ENCODE data around the gene PAK6. TPM values are rescaled to one million over a fixed set of nuclear protein-coding genes. Genes with fewer than 3 reads are reported as not detected.

The PAK6 gene
- polyA plus RNA-seq, 2 of the 4 experiments (the other 2 are of a cell fraction) = 0.10 to 0.16 TPM

DNA sequence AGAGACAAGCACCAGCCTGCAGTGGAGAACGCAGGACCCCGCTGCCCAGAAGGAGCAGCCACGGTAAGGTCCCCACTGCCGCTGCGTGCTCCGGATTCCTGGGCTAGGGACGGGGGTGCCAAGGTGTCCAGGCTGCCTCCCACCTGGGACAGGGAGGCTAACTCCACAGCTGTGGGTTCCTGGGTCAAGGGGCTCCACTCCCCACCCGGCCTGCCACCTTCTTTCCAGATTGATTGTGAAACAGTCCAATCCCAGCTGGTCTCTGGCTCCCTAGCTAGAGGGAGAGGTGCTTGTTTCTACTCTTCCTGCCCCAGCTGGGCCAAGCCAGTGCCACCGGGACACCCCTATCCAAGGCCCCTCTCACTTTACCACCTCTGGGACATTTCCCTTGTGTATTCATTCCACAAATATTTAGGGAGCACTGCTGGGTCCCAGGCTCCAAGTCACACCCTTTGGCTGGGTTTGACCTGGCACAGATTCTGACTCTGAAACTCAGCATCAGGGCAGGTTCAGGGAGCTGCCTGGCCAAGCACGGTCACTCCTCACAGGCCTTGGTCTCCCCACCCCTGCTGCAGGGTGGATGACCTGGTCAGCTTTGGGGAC is 1.9 kb downstream of the PAK6 start:
- no peak overlapping the region for H3K4me2 ChIP-seq
- no peaks in the 10 kb centered on the region for H3K9me3 ChIP-seq
- no peak for FAIRE-seq
- CTCF ChIA-PET = interaction anchor here (0.6 to 16.4 kb wide), 4 partner anchors 23 to 181 kb away, joined by 3 to 144 read pairs (median 18); no protein-coding TSS in a partner anchor
- H3K4me3 ChIP-seq = no peak overlapping the region
- H3K27ac ChIP-seq = no peak overlapping the region
- TF ChIP-seq POLR2AphosphoS2 (conservative IDR thresholded peaks at IDR 0.05; ENCODE audit: low read length) (no peak), HDAC2 (IDR thresholded peaks at IDR 0.05) (no peak), ZFP36 (IDR thresholded peaks at IDR 0.05; ENCODE audit: borderline replicate concordance, partially characterized antibody) (no peak), MAFK (IDR thresholded peaks at IDR 0.05; ENCODE audit: partially characterized antibody) (no peak), KDM5A (IDR thresholded peaks at IDR 0.05) (no peak), RFX5 (IDR thresholded peaks at IDR 0.05) (no peak), CBX2 (IDR thresholded peaks at IDR 0.05; ENCODE audit: borderline replicate concordance, low read depth) (no peak), SMC3 (IDR thresholded peaks at IDR 0.05) (no peak), HEYL (CRISPR knock-in tag; IDR thresholded peaks at IDR 0.05) (no peak), NPAS2 (CRISPR knock-in tag; IDR thresholded peaks at IDR 0.05; ENCODE audit: borderline replicate concordance) (no peak), CBX8 (IDR thresholded peaks at IDR 0.05) (no peak), KDM1A (IDR thresholded peaks at IDR 0.05; ENCODE audit: low read depth) (no peak), FOSL2 (IDR thresholded peaks at IDR 0.05) (no peak), FOSL2 (CRISPR knock-in tag; IDR thresholded peaks at IDR 0.05) (no peak)
- TF ChIP-seq, protein P1, sequence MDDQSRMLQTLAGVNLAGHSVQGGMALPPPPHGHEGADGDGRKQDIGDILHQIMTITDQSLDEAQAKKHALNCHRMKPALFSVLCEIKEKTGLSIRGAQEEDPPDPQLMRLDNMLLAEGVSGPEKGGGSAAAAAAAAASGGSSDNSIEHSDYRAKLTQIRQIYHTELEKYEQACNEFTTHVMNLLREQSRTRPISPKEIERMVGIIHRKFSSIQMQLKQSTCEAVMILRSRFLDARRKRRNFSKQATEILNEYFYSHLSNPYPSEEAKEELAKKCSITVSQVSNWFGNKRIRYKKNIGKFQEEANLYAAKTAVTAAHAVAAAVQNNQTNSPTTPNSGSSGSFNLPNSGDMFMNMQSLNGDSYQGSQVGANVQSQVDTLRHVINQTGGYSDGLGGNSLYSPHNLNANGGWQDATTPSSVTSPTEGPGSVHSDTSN (IDR thresholded peaks at IDR 0.05) = no peak
- TF ChIP-seq, protein P2, sequence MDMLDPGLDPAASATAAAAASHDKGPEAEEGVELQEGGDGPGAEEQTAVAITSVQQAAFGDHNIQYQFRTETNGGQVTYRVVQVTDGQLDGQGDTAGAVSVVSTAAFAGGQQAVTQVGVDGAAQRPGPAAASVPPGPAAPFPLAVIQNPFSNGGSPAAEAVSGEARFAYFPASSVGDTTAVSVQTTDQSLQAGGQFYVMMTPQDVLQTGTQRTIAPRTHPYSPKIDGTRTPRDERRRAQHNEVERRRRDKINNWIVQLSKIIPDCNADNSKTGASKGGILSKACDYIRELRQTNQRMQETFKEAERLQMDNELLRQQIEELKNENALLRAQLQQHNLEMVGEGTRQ (IDR thresholded peaks at IDR 0.05) = no peak
- DNase-seq (ENCODE audit: low read depth in 1 of 2, low spot score in 1 of 2) = no peak
- peaks cover 9% of the 10 kb centered on the region for H3K4me1 ChIP-seq
- 90% methylated on average over 8 of the region's 10 CpGs for WGBS (ENCODE audit: missing lambda C conversion rate)
- POLR2A ChIA-PET = no interaction called here
- ATAC-seq = no peak

DNA sequence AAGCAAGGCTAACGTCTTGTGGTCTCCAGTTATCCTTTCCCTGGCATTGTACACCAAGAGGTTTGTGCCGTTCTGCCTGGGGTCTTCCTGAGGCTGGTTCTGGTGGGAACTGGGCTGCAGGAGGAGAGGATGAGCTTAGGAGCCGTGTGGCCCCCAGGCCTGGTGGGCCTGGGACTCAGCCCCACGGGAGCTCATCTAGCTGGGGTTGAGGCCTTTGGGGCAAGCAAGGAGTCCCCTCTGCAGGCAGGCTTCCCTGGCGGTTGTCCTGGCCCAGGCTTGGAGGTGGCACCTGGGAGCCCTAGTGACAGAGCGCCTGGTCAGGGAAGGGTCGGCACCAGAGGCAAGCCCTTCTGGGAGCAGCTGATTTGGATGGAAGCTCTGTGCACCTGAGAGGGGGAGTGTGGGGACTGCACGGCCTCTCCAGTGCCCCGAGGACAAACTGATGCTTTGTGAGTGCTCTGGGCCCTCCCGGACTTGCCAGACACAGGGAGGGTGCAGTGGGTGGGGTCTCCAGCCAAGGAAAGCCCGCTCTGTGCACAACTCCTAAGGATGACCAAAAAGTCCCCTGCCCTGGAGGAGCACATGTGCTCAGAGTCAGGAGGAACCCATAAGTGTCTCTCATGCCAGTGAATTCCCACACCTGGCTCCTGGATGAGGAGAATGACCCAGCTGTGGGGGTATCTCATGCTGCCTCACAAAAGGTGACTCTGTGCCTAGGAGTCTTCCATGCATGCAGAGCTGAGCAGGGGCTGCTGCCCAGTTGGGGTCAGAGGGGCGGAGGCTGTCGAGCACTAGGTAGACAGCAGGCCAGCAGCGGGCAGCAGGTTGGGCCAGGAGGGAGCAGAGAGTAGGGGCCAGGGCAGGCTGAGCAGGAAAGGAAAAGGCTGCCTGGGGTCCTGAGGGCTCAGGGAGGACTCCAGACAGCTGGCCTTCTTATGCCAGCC is 2.7 kb downstream of the PAK6 start:
- no peak overlapping the region for H3K4me2 ChIP-seq

More for the DNA sequence above, 2.7 kb downstream of the PAK6 start:
- H3K27ac ChIP-seq = no peak overlapping the region
- H3K9me3 ChIP-seq = no peaks in the 10 kb centered on the region
- 76% methylated on average over 9 of the region's 14 CpGs for WGBS (ENCODE audit: missing lambda C conversion rate)
- H3K4me1 ChIP-seq = peaks cover 9% of the 10 kb centered on the region
- ATAC-seq (no peak), FAIRE-seq (no peak), DNase-seq (ENCODE audit: low read depth in 1 of 2, low spot score in 1 of 2) (no peak)
- CTCF ChIA-PET = interaction anchor here (0.6 to 16.4 kb wide), 4 partner anchors 24 to 182 kb away, joined by 3 to 144 read pairs (median 4); no protein-coding TSS in a partner anchor
- TF ChIP-seq ESRRA (IDR thresholded peaks at IDR 0.05; ENCODE audit: borderline replicate concordance, low read length) (no peak), CBX2 (IDR thresholded peaks at IDR 0.05; ENCODE audit: borderline replicate concordance, low read depth) (no peak), NR3C1 (IDR thresholded peaks at IDR 0.05) (no peak), EHMT2 (IDR thresholded peaks at IDR 0.05; ENCODE audit: low read depth) (no peak), BHLHE40 (IDR thresholded peaks at IDR 0.05; ENCODE audit: low read depth, low read length) (no peak), HOXA7 (CRISPR knock-in tag; IDR thresholded peaks at IDR 0.05) (no peak), HDAC2 (IDR thresholded peaks at IDR 0.05) (no peak), SMC3 (IDR thresholded peaks at IDR 0.05) (no peak), SREBF2 (IDR thresholded peaks at IDR 0.05) (no peak), CHD2 (IDR thresholded peaks at IDR 0.05; ENCODE audit: low read length, partially characterized antibody) (no peak), RARB (CRISPR knock-in tag; IDR thresholded peaks at IDR 0.05) (no peak), HOXB5 (CRISPR knock-in tag; IDR thresholded peaks at IDR 0.05) (no peak), FOXS1 (CRISPR knock-in tag; IDR thresholded peaks at IDR 0.05) (no peak)
- TF ChIP-seq, protein P3, sequence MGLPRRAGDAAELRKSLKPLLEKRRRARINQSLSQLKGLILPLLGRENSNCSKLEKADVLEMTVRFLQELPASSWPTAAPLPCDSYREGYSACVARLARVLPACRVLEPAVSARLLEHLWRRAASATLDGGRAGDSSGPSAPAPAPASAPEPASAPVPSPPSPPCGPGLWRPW (IDR thresholded peaks at IDR 0.05) = no peak
- TF ChIP-seq, protein P4, sequence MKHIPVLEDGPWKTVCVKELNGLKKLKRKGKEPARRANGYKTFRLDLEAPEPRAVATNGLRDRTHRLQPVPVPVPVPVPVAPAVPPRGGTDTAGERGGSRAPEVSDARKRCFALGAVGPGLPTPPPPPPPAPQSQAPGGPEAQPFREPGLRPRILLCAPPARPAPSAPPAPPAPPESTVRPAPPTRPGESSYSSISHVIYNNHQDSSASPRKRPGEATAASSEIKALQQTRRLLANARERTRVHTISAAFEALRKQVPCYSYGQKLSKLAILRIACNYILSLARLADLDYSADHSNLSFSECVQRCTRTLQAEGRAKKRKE (CRISPR knock-in tag; IDR thresholded peaks at IDR 0.05; ENCODE audit: low read depth) = no peak
- TF ChIP-seq, protein P1 (IDR thresholded peaks at IDR 0.05) = no peak
- no peak overlapping the region for H3K4me3 ChIP-seq
- POLR2A ChIA-PET = no interaction called here
